Smooth muscle cell (in vitro differentiated cells): Measurements from ENCODE around the gene PID1. TPM values are rescaled to one million over a fixed set of nuclear protein-coding genes. Genes with fewer than 3 reads are reported as not detected.

Experiments used
- DNase-seq: peaks from one replicate; lab custom pipeline; 2025; ENCODE audit not compliant: unreplicated experiment; lab: John Stamatoyannopoulos, UW
- H2AFZ ChIP-seq: fragments of 200-600 bp; sonication (generic); 2 replicates; pipeline ENCODE4 v1.6.0; 2016; ENCODE audit warnings: antibody characterized with exemption, low read depth, mild to moderate bottlenecking
- H3F3A ChIP-seq: fragments of 200-600 bp; sonication (generic); 2 replicates; pipeline ENCODE4 v1.6.0; 2017; ENCODE audit warnings: antibody characterized with exemption, low read depth
- H3K27ac ChIP-seq: fragments of 200-600 bp; sonication (generic); 2 replicates; pipeline ENCODE4 v1.5.1; 2016; ENCODE audit warnings: low read depth, mild to moderate bottlenecking
- H3K27me3 ChIP-seq: fragments of 200-600 bp; sonication (generic); 2 replicates; pipeline ENCODE4 v1.6.1; 2016; ENCODE audit warnings: low read depth, mild to moderate bottlenecking
- H3K36me3 ChIP-seq: fragments of 200-600 bp; sonication (generic); 2 replicates; pipeline ENCODE4 v1.5.1; 2016; ENCODE audit warnings: low read depth
- H3K4me1 ChIP-seq: fragments of 200-600 bp; sonication (generic); 2 replicates; pipeline ENCODE4 v1.5.1; 2016; ENCODE audit warnings: low read depth
- H3K4me2 ChIP-seq: fragments of 200-600 bp; sonication (generic); 2 replicates; pipeline ENCODE4 v1.6.0; 2016; ENCODE audit warnings: mild to moderate bottlenecking
- H3K4me3 ChIP-seq: fragments of 200-600 bp; sonication (generic); 2 replicates; pipeline ENCODE4 v1.5.1; 2016; ENCODE audit warnings: mild to moderate bottlenecking
- H3K79me2 ChIP-seq: fragments of 200-600 bp; sonication (generic); 2 replicates; pipeline ENCODE4 v1.6.0; 2016; ENCODE audit warnings: low read depth, mild to moderate bottlenecking
- H3K9ac ChIP-seq: fragments of 200-600 bp; sonication (generic); 2 replicates; pipeline ENCODE4 v1.6.0; 2016; ENCODE audit warnings: low read depth
- H3K9me3 ChIP-seq: fragments of 200-600 bp; sonication (generic); replicated peaks from 2 replicates; pipeline ENCODE4 v1.5.1; 2016; ENCODE audit warnings: low read depth
- H4K20me1 ChIP-seq: fragments of 200-600 bp; sonication (generic); 2 replicates; pipeline ENCODE4 v1.6.0; 2016; ENCODE audit warnings: low read depth
- CTCF ChIP-seq: fragments of 200-600 bp; sonication (generic); IDR thresholded peaks from 2 replicates; pipeline ENCODE4 v1.5.1; 2017; ENCODE audit warnings: borderline replicate concordance, mild to moderate bottlenecking, antibody characterized with exemption; ENCODE audit not compliant: insufficient read depth, poor library complexity, severe bottlenecking
- WGBS: methylation state at CpG from one replicate; pipeline ENCODE4 v1.1.7; 2016; ENCODE audit warnings: low lambda C conversion rate; 5-methylcytosine and 5-hydroxymethylcytosine counted together
- polyA plus RNA-seq: library from polyadenylated mRNA; unstranded; fragments of >200 nt; fragmentation: Nextera tagmentation; extraction: Ambion mirVana; gene quantifications from 2 replicates; pipeline ENCODE4 v1.2.1, GENCODE V29; 2016
- small RNA-seq: library from RNA; depleted of rRNA; stranded (forward); fragments of <200 nt; gene quantifications from one replicate; pipeline ENCODE3, GENCODE V24; 2014
- total RNA-seq: library from RNA; depleted of rRNA; stranded (reverse); fragments of >200 nt; gene quantifications from 2 replicates; pipeline ENCODE4 v1.2.3, GENCODE V29; 2014

PID1 gene
- total and polyA plus RNA-seq, 2 experiments from 2014 or later, result 18.1 to 45.3 TPM

- no peak for TF ChIP-seq CTCF
- Histone ChIP-seq H2AFZ (no peak overlapping the region), H3K4me1 (no peaks in the 10 kb centered on the region), H3K4me3 (no peak overlapping the region), H3K79me2 (no peaks in the 10 kb centered on the region), H3K27me3 (no peaks in the 10 kb centered on the region), H3K27ac (no peak overlapping the region), H3K4me2 (no peak overlapping the region), H3K9me3 (peaks cover 8% of the 10 kb centered on the region), H3K9ac (no peak overlapping the region), H4K20me1 (no peaks in the 10 kb centered on the region), H3K36me3 (no peaks in the 10 kb centered on the region), H3F3A (no peaks in the 10 kb centered on the region)
- 95% methylated on average over 1 of the region's 1 CpG for WGBS
- DNase-seq, result no peak
These were observed 296.9 kb downstream of the PID1 start for GRCh38 chr2:228974169-228974568.

Small RNA genes within 50 kb of the gene (small RNA-seq; reads per million reads assigned to genes)
- gene RN7SKP283, result 0.24 reads per million
